Measurements from ENCODE around the gene MID1IP1.

GRCh38 chrX:38820751-38821150 is 19.5 kb downstream of the MID1IP1 start:
- TF ChIP-seq ONECUT2 (CRISPR knock-in tag; IDR thresholded peaks at IDR 0.05) (no peak), ISL2 (CRISPR knock-in tag; IDR thresholded peaks at IDR 0.05) (no peak), ZNF17 (CRISPR knock-in tag; IDR thresholded peaks at IDR 0.05) (no peak)
